LNCAP (cell line): Measurements from ENCODE around the gene UNC5B.

ENCODE experiments used
- CTCF ChIP-seq: fragments of 450-650 bp; IDR thresholded peaks from 2 replicates; pipeline ENCODE4 v1.5.1; 2017; ENCODE audit warnings: mild to moderate bottlenecking

The UNC5B gene

GRCh38 chr10:71234970-71235685, 22.8 kb downstream of the UNC5B start:
- no peak for TF ChIP-seq CTCF

- TF ChIP-seq CTCF: no peak
These were observed 23.4 kb downstream of the UNC5B start for GRCh38 chr10:71235808-71236207.

GRCh38 chr10:71236286-71236685, 23.9 kb downstream of the UNC5B start:
- no peak for TF ChIP-seq CTCF

GRCh38 chr10:71236822-71237682, 24.7 kb downstream of the UNC5B start:
- TF ChIP-seq CTCF: no peak

GRCh38 chr10:71237843-71238623, 25.7 kb downstream of the UNC5B start:
- no peak for TF ChIP-seq CTCF

- no peak for TF ChIP-seq CTCF
These were observed 26.3 kb downstream of the UNC5B start for GRCh38 chr10:71238626-71239025.

GRCh38 chr10:71239131-71239915, 27.0 kb downstream of the UNC5B start:
- TF ChIP-seq CTCF: no peak
